Liver (tissue), 9 donors: Measurements from ENCODE around the gene RPL26. TPM values are rescaled to one million over a fixed set of nuclear protein-coding genes. Genes with fewer than 3 reads are reported as not detected.

Experiments used
- DNase-seq: peaks from one replicate; pipeline ENCODE4 v3.0.0-alpha.2; 2017; ENCODE audit warnings: low spot score
- H3K27ac ChIP-seq, 2 donors: one replicate each; pipeline ENCODE4 v1.7.0; 2013; ENCODE audit warnings: inconsistent platforms in 2 of 2, low read length in 2 of 2, control low read depth in 1 of 2, low read depth in 1 of 2, mild to moderate bottlenecking in 1 of 2
- H3K27me3 ChIP-seq, 4 donors: one replicate each; pipeline versions ENCODE4 v1.6.1 to v1.7.0; 2013; ENCODE audit warnings: low read length in 3 of 4, inconsistent platforms in 1 of 4, mild to moderate bottlenecking in 1 of 4, moderate library complexity in 1 of 4; ENCODE audit not compliant: control insufficient read depth in 4 of 4, insufficient read depth in 4 of 4
- H3K36me3 ChIP-seq, 4 donors: one replicate each; pipeline versions ENCODE4 v1.6.1 to v1.7.0; 2013; ENCODE audit warnings: low read length in 3 of 4, mild to moderate bottlenecking in 3 of 4, low read depth in 1 of 4, moderate library complexity in 1 of 4; ENCODE audit not compliant: control insufficient read depth in 4 of 4, insufficient read depth in 3 of 4
- H3K4me1 ChIP-seq, 4 donors: one replicate each; pipeline versions ENCODE4 v1.6.1 to v1.7.0; 2013; ENCODE audit warnings: low read length in 3 of 4, mild to moderate bottlenecking in 3 of 4, moderate library complexity in 1 of 4; ENCODE audit not compliant: control insufficient read depth in 4 of 4, insufficient read depth in 4 of 4
- H3K4me3 ChIP-seq, 3 donors: one replicate each; pipeline versions ENCODE4 v1.6.1 to v1.7.0; 2013; ENCODE audit warnings: low read length in 3 of 3, control low read depth in 1 of 3, low read depth in 1 of 3, mild to moderate bottlenecking in 1 of 3
- H3K9ac ChIP-seq, 2 donors: one replicate each; pipeline ENCODE4 v1.7.0; 2013; ENCODE audit warnings: low read length in 2 of 2, mild to moderate bottlenecking in 2 of 2, moderate library complexity in 2 of 2, control low read depth in 1 of 2, low read depth in 1 of 2
- H3K9me3 ChIP-seq, 4 donors: one replicate each; pipeline versions ENCODE4 v1.6.1 to v1.7.0; 2013; ENCODE audit warnings: low read length in 3 of 4; ENCODE audit not compliant: control insufficient read depth in 4 of 4
- ATF3 ChIP-seq: IDR thresholded peaks from 2 replicates; pipeline ENCODE4 v1.6.1; 2016; ENCODE audit warnings: antibody characterized with exemption
- CTCF ChIP-seq: fragments of 150-350 bp; IDR thresholded peaks from 2 replicates; pipeline ENCODE4 v1.5.1; 2017; ENCODE audit warnings: improper control_type of control experiment, low read depth, low read length; ENCODE audit not compliant: missing input control
- EGR1 ChIP-seq, 2 donors: IDR thresholded peaks; 2 replicates each; pipeline ENCODE4 v1.6.1; 2016 to 2018; ENCODE audit warnings: antibody characterized with exemption in 2 of 2, low read depth in 2 of 2
- FOXA1 ChIP-seq: IDR thresholded peaks from 2 replicates; pipeline ENCODE4 v1.6.1; 2016; ENCODE audit warnings: antibody characterized with exemption
- FOXA2 ChIP-seq: IDR thresholded peaks from 2 replicates; pipeline ENCODE4 v1.6.1; 2016; ENCODE audit warnings: antibody characterized with exemption
- GABPA ChIP-seq, 2 donors: IDR thresholded peaks in 1 of 2; conservative IDR thresholded peaks in 1 of 2; 2 replicates each; pipeline ENCODE4 v1.6.1; 2016; ENCODE audit warnings: antibody characterized with exemption in 2 of 2, mild to moderate bottlenecking in 1 of 2, moderate library complexity in 1 of 2
- HNF4G ChIP-seq: IDR thresholded peaks from 2 replicates; pipeline ENCODE4 v1.6.1; 2016; ENCODE audit warnings: antibody characterized with exemption
- JUND ChIP-seq, 2 donors: IDR thresholded peaks; 2 replicates each; pipeline ENCODE4 v1.6.1; 2016; ENCODE audit warnings: antibody characterized with exemption in 2 of 2
- NR2F2 ChIP-seq: IDR thresholded peaks from 2 replicates; pipeline ENCODE4 v1.6.1; 2016; ENCODE audit warnings: antibody characterized with exemption
- RAD21 ChIP-seq, 2 donors: IDR thresholded peaks; 2 replicates each; pipeline ENCODE4 v1.6.1; 2016; ENCODE audit warnings: antibody characterized with exemption in 2 of 2, mild to moderate bottlenecking in 2 of 2
- REST ChIP-seq: IDR thresholded peaks from 2 replicates; pipeline ENCODE4 v1.6.1; 2016; ENCODE audit warnings: antibody characterized with exemption, mild to moderate bottlenecking
- RXRA ChIP-seq, 2 donors: IDR thresholded peaks; 2 replicates each; pipeline ENCODE4 v1.6.1; 2017 to 2018; ENCODE audit warnings: antibody characterized with exemption in 2 of 2, mild to moderate bottlenecking in 1 of 2
- SP1 ChIP-seq: IDR thresholded peaks from 2 replicates; pipeline ENCODE4 v1.6.1; 2018; ENCODE audit warnings: antibody characterized with exemption, mild to moderate bottlenecking
- TAF1 ChIP-seq: conservative IDR thresholded peaks from 2 replicates; pipeline ENCODE4 v1.6.1; 2016; ENCODE audit warnings: antibody characterized with exemption, mild to moderate bottlenecking
- YY1 ChIP-seq: IDR thresholded peaks from 2 replicates; pipeline ENCODE4 v1.6.1; 2016; ENCODE audit warnings: antibody characterized with exemption, mild to moderate bottlenecking
- ZBTB33 ChIP-seq: IDR thresholded peaks from 2 replicates; pipeline ENCODE4 v1.6.1; 2016; ENCODE audit warnings: antibody characterized with exemption
- WGBS: extraction: QIAGEN DNeasy Blood & Tissue Kit; methylation state at CpG from one replicate; pipeline ENCODE4 v1.1.7; 2013; 5-methylcytosine and 5-hydroxymethylcytosine counted together
- polyA plus RNA-seq, 2 donors: library from polyadenylated mRNA; stranded (reverse) in 1 of 2; unstranded in 1 of 2; fragments of 200-250 nt in 1 of 2; fragments of >200 nt in 1 of 2; fragmentation: Nextera tagmentation in 1 of 2; extraction: Ambion mirVana in 1 of 2; gene quantifications; one replicate each; pipeline versions ENCODE4 v1.2.1 to v1.2.3, GENCODE V29; 2013 to 2015
- total RNA-seq, 2 donors: library from RNA; depleted of rRNA; stranded (reverse); fragments of >200 nt; gene quantifications; one replicate each; pipeline ENCODE4 v1.2.3, GENCODE V29; 2014
- TF ChIP-seq, protein P1 (sequence below): IDR thresholded peaks from 2 replicates; pipeline ENCODE4 v1.6.1; 2016; ENCODE audit warnings: antibody characterized with exemption
- donor health status: healthy.
- donor health status: healthy.
- donor health status: healthy.
- donor health status: healthy.
- donor health status: healthy.

Gene RPL26
- total and polyA plus RNA-seq, 4 donors = 309 to 1,192 (median 1,053) TPM

GRCh38 chr17:8392274-8392673 lies 9.3 kb upstream of the RPL26 start (continued):
- TF ChIP-seq REST (no peak), HNF4G (no peak), GABPA (IDR thresholded peaks at IDR 0.05 in 1 of 2, conservative IDR thresholded peaks at IDR 0.05 in 1 of 2) (no peak), NR2F2 (no peak)

GRCh38 chr17:8391711-8392110 lies 8.7 kb upstream of the RPL26 start:
- Histone ChIP-seq H3K4me1 (peaks cover 0 to 2% (median 0%) of the 10 kb centered on the region in 4 donors), H3K27me3 (peaks cover 0 to 3% (median under 1%) of the 10 kb centered on the region in 4 donors), H3K9ac (no peak overlapping the region), H3K9me3 (no peaks in the 10 kb centered on the region), H3K27ac (no peak overlapping the region), H3K4me3 (no peak overlapping the region), H3K36me3 (no peaks in the 10 kb centered on the region)
- DNase-seq = no peak
- WGBS = 57% methylated on average over 9 of the region's 9 CpGs
- TF ChIP-seq RAD21 (IDR thresholded peaks at IDR 0.05) (no peak), FOXA1 (no peak), RXRA (IDR thresholded peaks at IDR 0.05) (no peak)
- TF ChIP-seq, protein P1, sequence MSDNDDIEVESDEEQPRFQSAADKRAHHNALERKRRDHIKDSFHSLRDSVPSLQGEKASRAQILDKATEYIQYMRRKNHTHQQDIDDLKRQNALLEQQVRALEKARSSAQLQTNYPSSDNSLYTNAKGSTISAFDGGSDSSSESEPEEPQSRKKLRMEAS = no peak

DNA sequence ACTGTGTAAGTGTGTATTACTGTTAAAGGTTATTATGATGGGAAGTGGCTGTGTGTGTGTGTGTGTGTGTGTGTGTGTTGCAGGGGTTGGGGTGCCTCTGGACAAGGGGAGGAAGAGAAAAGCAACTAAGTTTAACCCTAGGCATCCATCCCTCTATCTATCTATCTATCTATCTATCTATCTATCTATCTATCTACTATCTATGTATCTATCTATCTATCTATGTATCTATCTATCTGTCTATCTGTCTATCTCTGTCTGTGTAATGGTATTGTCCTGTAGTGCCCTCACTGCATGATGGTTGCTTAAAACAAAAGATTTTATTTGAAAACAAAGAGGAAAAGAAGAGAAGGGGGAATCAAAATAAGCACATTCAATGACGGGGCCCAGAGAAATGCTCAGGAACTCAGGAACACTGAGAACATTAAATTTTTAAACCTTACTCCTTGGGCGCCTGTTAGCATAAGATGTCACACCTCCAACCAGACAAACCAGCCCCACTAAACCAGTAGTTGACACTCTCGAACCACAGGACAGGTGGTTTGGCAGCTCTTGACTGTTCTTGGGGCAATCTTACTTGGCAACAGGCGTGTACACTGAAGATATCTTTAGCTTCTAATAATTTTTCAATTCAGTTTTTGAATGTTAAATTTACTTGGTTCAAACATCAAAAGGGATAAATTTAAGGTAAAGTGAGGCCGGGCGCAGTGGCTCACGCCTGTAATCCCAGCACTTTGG lies 5.1 kb upstream of the RPL26 start:
- no peak for DNase-seq
- Histone ChIP-seq H3K27me3 (no peaks in the 10 kb centered on the region), H3K9me3 (no peaks in the 10 kb centered on the region), H3K4me3 (no peak overlapping the region), H3K4me1 (peaks cover 0 to 15% (median 9%) of the 10 kb centered on the region in 4 donors), H3K36me3 (no peaks in the 10 kb centered on the region), H3K27ac (no peak overlapping the region), H3K9ac (no peak overlapping the region)
- WGBS = 91% methylated on average over 7 of the region's 7 CpGs
- no peak for TF ChIP-seq EGR1 (IDR thresholded peaks at IDR 0.05; ENCODE audit: low read depth in 2 of 2)
- TF ChIP-seq ATF3 = no peak
- no peak for TF ChIP-seq TAF1
- TF ChIP-seq CTCF = no peak
- TF ChIP-seq SP1 = no peak
- no peak for TF ChIP-seq FOXA2
- TF ChIP-seq HNF4G = no peak
- TF ChIP-seq RXRA (IDR thresholded peaks at IDR 0.05) = no peak
- no peak for TF ChIP-seq RAD21 (IDR thresholded peaks at IDR 0.05)
- TF ChIP-seq ZBTB33 = no peak
- TF ChIP-seq, protein P1 = no peak
- TF ChIP-seq NR2F2 = no peak
- no peak for TF ChIP-seq FOXA1
- no peak for TF ChIP-seq GABPA (IDR thresholded peaks at IDR 0.05 in 1 of 2, conservative IDR thresholded peaks at IDR 0.05 in 1 of 2)
- no peak for TF ChIP-seq JUND (IDR thresholded peaks at IDR 0.05)
- no peak for TF ChIP-seq YY1
